ENCODE data around the gene GALNS. TPM values are rescaled to one million over a fixed set of nuclear protein-coding genes. Genes with fewer than 3 reads are reported as not detected.
A peak's percentile ranks its signal among the peaks of the same experiment; 100 is the strongest.

GALNS gene
- total RNA-seq, 1 donor from 2014 or later, result 62.2 TPM

DNA sequence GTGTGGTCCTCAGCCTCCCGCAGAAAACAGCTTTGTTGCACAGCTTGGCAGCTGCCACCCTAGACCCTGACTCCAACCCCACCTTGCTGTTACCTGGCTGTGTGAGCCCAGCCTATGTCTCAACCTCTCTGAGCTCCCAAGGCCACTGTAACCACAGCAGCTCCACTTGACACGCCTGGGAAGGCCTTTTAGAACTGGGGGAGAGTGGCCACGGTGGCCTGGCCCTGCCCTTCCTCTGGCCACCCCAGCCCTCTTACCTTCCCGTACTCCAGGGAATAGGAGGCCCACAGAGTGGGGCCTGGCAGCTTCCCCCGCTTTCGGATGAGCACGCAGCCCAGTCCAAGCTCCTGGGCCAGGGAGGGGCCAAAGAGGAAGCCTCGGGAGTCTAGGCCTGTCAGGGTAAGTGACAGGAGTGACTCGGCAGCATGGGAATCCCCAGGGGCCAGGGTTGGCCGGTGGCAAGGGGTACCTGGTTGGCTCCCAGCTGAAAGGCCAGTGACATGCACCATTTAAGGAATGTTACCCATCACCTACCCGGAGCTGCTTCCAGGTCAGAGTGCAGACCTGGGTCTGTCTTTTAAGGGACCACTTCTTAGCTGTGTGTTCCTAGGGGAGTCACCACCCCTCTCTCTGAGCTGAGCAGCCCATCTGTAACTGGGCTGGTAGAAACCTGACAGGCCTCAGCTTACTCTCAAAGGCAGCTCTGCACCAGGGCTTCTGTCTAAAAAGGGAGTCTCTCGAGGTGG is 46.4 kb downstream of the GALNS start:
- Histone ChIP-seq H3K4me1 (peaks cover 8 to 21% of the 10 kb centered on the region in 2 donors), H3K4me3 (peak overlapping the region; percentile 80 to 83), H3K27ac (peak overlapping the region; percentile 86 to 93), H3K27me3 (no peaks in the 10 kb centered on the region), H3K9me3 (no peaks in the 10 kb centered on the region), H3K36me3 (peaks cover 12 to 22% of the 10 kb centered on the region in 2 donors)
- no peak for DNase-seq (ENCODE audit: low spot score in 2 of 2)
- intact Hi-C loops (cut with DNase I), result loop anchor here (2.0 to 5.0 kb wide), 3 partner anchors 148 to 1162 kb away; partner anchors contain the start of genes MVD and ZC3H18
- TF ChIP-seq, protein P1, sequence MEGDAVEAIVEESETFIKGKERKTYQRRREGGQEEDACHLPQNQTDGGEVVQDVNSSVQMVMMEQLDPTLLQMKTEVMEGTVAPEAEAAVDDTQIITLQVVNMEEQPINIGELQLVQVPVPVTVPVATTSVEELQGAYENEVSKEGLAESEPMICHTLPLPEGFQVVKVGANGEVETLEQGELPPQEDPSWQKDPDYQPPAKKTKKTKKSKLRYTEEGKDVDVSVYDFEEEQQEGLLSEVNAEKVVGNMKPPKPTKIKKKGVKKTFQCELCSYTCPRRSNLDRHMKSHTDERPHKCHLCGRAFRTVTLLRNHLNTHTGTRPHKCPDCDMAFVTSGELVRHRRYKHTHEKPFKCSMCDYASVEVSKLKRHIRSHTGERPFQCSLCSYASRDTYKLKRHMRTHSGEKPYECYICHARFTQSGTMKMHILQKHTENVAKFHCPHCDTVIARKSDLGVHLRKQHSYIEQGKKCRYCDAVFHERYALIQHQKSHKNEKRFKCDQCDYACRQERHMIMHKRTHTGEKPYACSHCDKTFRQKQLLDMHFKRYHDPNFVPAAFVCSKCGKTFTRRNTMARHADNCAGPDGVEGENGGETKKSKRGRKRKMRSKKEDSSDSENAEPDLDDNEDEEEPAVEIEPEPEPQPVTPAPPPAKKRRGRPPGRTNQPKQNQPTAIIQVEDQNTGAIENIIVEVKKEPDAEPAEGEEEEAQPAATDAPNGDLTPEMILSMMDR (IDR thresholded peaks at IDR 0.05), result no peak

DNA sequence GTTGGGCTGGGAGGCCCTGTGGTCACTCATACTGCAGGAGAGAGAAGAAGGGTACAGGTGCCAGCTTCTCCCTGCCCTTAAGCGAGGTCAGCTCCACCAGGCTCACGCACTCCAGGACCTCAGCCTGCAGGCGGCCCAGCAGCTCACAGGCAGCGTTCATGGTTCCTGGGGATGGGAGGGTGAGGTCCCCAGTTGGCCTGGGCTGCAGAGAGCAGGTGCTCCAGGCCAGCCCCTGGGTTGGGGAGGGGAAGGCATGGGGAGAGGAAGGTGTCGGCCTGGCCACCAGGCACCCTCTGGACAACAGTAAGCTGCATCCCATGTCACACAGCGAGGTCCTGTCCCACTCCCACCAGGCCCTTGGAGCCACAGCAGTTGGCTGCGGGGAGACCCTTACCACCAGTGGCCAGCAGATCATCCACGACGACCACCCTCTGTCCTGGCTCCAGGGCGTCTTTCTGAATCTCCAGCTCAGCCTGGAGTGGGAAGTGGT is 47.0 kb downstream of the GALNS start:
- no peak for DNase-seq (ENCODE audit: low spot score in 2 of 2)
- intact Hi-C loops (cut with DNase I), result loop anchor here (2.0 to 5.0 kb wide), 3 partner anchors 147 to 1163 kb away; partner anchors contain the start of genes MVD and ZC3H18
- Histone ChIP-seq H3K4me1 (peaks cover 8 to 21% of the 10 kb centered on the region in 2 donors), H3K9me3 (no peaks in the 10 kb centered on the region), H3K36me3 (peaks cover 12 to 22% of the 10 kb centered on the region in 2 donors), H3K27me3 (no peaks in the 10 kb centered on the region), H3K4me3 (peak overlapping the region in 1 of 2 donors; percentile 83), H3K27ac (peak overlapping the region; percentile 86 to 93)
- TF ChIP-seq, protein P1 (IDR thresholded peaks at IDR 0.05), result no peak

DNA sequence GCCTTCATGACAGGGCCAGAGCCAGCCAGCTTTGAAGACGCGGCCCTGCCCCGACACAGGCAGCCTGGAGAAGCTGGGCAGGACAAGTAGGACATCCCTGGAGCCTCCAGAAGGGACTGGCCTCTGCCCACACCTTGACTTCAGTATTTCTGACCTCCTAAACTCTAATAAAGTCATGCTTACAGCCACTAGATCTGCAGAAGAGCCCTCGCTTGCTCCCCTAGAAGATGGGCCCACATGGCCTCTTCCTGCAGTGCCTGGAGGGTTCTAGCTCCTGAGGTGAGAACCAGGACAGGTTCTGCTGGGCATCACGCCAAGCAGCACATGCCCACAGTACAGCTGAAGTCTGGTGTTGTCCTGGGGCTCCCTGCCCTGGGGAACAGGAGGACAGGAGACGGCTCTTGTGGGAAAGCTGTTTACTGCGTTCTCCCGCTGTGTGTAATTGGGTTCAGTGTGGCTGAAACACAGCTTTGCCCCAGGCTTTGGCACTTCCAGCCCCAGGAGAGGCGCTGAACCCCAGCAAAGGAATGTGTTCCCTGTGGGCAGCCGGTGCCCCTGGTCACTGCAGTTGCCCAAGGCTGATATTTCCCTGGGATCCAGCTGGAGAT is 47.6 kb downstream of the GALNS start:
- peak overlapping the region in 1 of 2 donors; percentile 93 for H3K27ac ChIP-seq
- peaks cover 12 to 22% of the 10 kb centered on the region in 2 donors for H3K36me3 ChIP-seq
- peaks cover 8 to 25% of the 10 kb centered on the region in 2 donors for H3K4me1 ChIP-seq
- H3K4me3 ChIP-seq, result no peak overlapping the region
- TF ChIP-seq, protein P1 (IDR thresholded peaks at IDR 0.05), result no peak
- DNase-seq (ENCODE audit: low spot score in 2 of 2), result no peak
- H3K27me3 ChIP-seq, result no peaks in the 10 kb centered on the region
- no peaks in the 10 kb centered on the region for H3K9me3 ChIP-seq
- intact Hi-C loops (cut with DNase I), result no loop called here

DNA sequence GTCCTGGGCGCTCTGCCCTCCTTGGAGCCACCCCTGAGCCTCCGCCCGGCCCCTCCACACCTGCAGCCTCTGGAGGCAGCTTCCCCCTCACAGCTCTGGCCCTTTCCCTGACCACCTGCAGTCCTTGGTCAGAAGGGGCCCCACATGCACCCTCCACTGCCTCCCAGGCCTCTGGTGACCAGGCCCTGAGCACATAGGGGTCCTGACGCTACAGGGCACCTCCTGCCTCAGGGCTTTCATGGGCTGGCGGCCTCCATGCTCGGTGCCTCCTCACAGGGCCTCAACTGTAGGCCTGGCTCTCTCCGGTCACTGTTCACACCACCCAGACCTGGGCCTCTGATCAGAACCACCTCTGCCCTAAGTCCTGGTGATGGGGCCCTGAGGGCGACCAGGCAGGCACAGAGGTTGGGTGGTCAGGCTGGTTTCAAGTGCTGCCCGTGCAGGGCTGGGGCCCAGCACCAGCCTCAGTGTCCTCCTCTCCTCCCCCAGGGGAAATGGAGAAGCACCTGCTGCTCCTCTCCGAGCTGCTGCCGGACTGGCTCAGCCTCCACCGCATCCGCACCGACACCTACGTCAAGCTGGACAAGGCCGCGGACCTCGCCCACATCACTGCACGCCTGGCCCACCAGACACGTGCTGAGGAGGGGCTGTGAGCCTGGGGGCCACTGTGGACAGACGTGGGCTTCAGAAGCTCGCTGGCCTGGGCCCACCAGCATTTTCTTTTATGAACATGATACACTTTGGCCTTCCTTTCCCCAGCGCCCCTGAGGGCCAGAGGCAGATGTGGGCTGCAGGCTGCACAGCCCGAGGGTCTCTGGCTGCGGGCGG is 48.9 kb downstream of the GALNS start:
- H3K27ac ChIP-seq, result no peak overlapping the region
- TF ChIP-seq, protein P1 (IDR thresholded peaks at IDR 0.05), result no peak
- no peak for DNase-seq (ENCODE audit: low spot score in 2 of 2)
- peaks cover 12 to 22% of the 10 kb centered on the region in 2 donors for H3K36me3 ChIP-seq
- no peak overlapping the region for H3K4me3 ChIP-seq
- H3K9me3 ChIP-seq, result no peaks in the 10 kb centered on the region
- H3K4me1 ChIP-seq, result peaks cover 8 to 24% of the 10 kb centered on the region in 2 donors
- intact Hi-C loops (cut with DNase I), result no loop called here
- H3K27me3 ChIP-seq, result no peaks in the 10 kb centered on the region

DNA sequence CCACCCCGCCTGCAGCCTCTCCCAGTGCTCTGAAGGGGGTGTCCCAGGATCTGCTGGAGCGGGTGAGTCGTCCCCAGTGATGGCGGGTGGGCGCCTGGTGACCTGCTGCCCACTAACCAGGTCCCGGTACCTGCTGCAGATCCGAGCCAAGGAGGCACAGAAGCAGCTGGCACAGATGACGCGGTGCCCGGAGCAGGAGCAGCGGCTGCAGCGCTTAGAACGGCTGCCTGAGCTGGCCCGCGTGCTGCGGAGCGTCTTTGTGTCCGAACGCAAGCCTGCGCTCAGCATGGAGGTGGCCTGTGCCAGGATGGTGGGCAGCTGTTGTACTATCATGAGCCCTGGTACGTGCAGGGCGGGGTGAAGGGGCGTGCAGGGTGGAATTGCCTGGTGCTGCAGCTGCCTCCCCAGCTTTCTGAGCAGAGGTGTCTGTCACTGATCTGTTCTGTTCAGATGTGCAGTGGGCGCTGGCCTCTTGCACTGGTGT is 49.6 kb downstream of the GALNS start:
- Histone ChIP-seq H3K27me3 (no peaks in the 10 kb centered on the region), H3K36me3 (peaks cover 12 to 22% of the 10 kb centered on the region in 2 donors), H3K4me3 (no peak overlapping the region), H3K27ac (no peak overlapping the region), H3K9me3 (no peaks in the 10 kb centered on the region), H3K4me1 (peaks cover 8 to 22% of the 10 kb centered on the region in 2 donors)
- intact Hi-C loops (cut with DNase I), result no loop called here
- TF ChIP-seq, protein P1 (IDR thresholded peaks at IDR 0.05), result no peak
- no peak for DNase-seq (ENCODE audit: low spot score in 2 of 2)

Data from ascending aorta (tissue), 2 donors.